Activated T-helper 17 cell treated with anti-CD3 and anti-CD28 coated beads, Interleukin-2, amount 50 U/mL, for 72 hours (primary cell): ENCODE data around the gene GALNT13. TPM values are rescaled to one million over a fixed set of nuclear protein-coding genes. Genes with fewer than 3 reads are reported as not detected.

ENCODE experiments used
- ATAC-seq: fragments of 150-1000 bp; cut with Tn5 transposase; replicated peaks from 2 replicates; pipeline ENCODE4 v1.10.0; 2021; ENCODE audit warnings: mild to moderate bottlenecking, moderate library complexity
- H3K27ac Mint-ChIP-seq: one replicate; pipeline ENCODE4 v1.8.0; 2022; ENCODE audit warnings: mixed read lengths
- H3K27me3 Mint-ChIP-seq: one replicate; pipeline ENCODE4 v1.8.0; 2022; ENCODE audit warnings: mixed read lengths
- H3K36me3 Mint-ChIP-seq: one replicate; pipeline ENCODE4 v1.8.0; 2022; ENCODE audit warnings: low read depth, mild to moderate bottlenecking, mixed read lengths
- H3K4me1 Mint-ChIP-seq: one replicate; pipeline ENCODE4 v1.8.0; 2022; ENCODE audit warnings: mixed read lengths
- H3K4me3 Mint-ChIP-seq: one replicate; pipeline ENCODE4 v1.8.0; 2022; ENCODE audit warnings: mild to moderate bottlenecking, mixed read lengths
- H3K9me3 Mint-ChIP-seq: one replicate; pipeline ENCODE4 v1.8.0; 2022; ENCODE audit warnings: mixed read lengths
- total RNA-seq, 2 donors: library from RNA; stranded (reverse); gene quantifications; one replicate each; pipeline ENCODE4 v1.2.3, GENCODE V29; 2022

GALNT13 gene
- total RNA-seq, 2 donors from 2014 or later = not detected

DNA sequence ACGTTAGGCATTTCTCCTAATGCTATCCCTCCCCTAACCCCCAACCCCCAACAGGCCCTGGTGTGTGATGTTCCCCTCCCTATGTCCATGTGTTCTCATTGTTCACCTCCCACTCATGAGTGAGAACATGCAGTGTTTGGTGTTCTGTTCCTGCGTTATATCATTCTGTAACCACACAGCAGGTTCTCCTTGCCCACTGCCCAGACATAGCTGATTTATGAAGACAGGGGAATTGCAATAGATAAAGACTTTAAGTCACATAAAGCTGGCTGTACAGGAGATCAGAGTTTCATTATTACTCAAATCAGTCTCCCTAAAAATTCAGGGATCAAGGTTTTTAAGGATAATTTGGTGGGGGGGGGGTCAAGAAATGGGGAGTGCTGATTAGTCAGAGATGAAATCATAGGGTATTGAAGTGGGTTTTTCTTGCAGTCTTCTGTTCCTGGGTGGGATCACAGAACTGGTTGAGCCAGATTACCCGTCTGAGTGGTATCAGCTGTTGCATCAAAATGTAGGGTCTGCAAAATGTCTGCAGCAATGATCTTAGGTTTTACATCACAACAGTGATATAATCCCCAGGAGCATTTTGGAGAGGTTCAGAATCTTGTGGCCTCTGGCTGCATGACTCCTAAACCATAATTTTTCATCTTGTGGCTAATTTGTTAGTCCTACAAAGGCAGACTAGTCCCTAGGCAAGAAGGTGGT is 434.7 kb downstream of the GALNT13 start:
- H3K27ac Mint-ChIP-seq = no peak overlapping the region
- no peaks in the 10 kb centered on the region for H3K27me3 Mint-ChIP-seq
- no peak overlapping the region for H3K4me3 Mint-ChIP-seq
- peaks cover 7% of the 10 kb centered on the region for H3K9me3 Mint-ChIP-seq
- H3K36me3 Mint-ChIP-seq = no peaks in the 10 kb centered on the region
- ATAC-seq = no peak
- no peaks in the 10 kb centered on the region for H3K4me1 Mint-ChIP-seq

GRCh38 chr2:154307007-154307406 is 435.3 kb downstream of the GALNT13 start:
- Mint-ChIP-seq H3K36me3 (no peaks in the 10 kb centered on the region), H3K9me3 (peaks cover 7% of the 10 kb centered on the region), H3K27ac (no peak overlapping the region), H3K4me3 (no peak overlapping the region), H3K27me3 (no peaks in the 10 kb centered on the region), H3K4me1 (no peaks in the 10 kb centered on the region)
- no peak for ATAC-seq

- Mint-ChIP-seq H3K4me3 (no peak overlapping the region), H3K27ac (no peak overlapping the region), H3K27me3 (no peaks in the 10 kb centered on the region), H3K9me3 (peaks cover 3% of the 10 kb centered on the region), H3K4me1 (no peaks in the 10 kb centered on the region), H3K36me3 (no peaks in the 10 kb centered on the region)
- no peak for ATAC-seq
These were observed 452.9 kb downstream of the GALNT13 start for GRCh38 chr2:154324601-154325000.

DNA sequence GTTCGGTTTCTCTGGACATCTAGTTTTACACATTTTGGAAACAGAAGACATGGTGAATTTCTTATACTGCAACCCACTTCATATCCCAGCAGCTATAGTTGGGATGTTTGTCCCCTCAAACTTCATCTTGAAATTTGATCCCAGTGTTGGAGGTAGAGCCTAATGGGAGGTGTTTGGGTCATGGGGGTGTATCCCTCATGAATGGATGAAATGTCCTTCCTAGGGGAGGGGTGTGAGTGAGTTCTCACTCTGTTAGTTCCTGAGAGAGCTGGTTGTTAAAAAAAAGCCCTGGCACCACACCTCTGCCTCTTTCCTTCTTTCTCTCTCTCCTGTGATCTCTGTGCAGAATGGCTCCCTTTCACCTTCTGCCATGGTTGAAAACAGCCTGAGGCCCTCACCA is 457.8 kb downstream of the GALNT13 start:
- no peak for ATAC-seq
- Mint-ChIP-seq H3K4me3 (no peak overlapping the region), H3K4me1 (no peaks in the 10 kb centered on the region), H3K27ac (no peak overlapping the region), H3K36me3 (no peaks in the 10 kb centered on the region), H3K27me3 (no peaks in the 10 kb centered on the region), H3K9me3 (peaks cover 3% of the 10 kb centered on the region)

DNA sequence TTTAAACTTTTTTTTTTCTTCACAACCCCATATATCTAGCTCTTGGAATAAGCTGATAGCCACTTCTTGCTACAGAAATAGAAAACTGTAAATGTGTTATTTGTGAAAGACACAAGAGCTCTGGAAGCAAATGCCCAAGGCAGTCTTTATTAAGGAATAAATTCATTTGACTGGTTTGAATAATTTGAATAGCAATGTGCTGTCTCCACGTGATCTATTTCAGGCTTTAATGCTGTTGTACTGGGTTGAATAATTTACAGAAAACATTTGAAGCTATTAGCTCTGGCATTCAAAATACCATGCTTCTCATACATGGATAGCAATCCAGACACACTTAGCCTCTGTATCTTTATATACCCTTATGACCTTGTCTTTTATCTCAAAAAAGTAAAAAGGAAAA is 460.1 kb downstream of the GALNT13 start:
- Mint-ChIP-seq H3K27me3 (no peaks in the 10 kb centered on the region), H3K9me3 (peaks cover 7% of the 10 kb centered on the region), H3K4me1 (no peaks in the 10 kb centered on the region), H3K4me3 (no peak overlapping the region), H3K36me3 (no peaks in the 10 kb centered on the region), H3K27ac (no peak overlapping the region)
- ATAC-seq = no peak

- Mint-ChIP-seq H3K27me3 (no peaks in the 10 kb centered on the region), H3K4me1 (no peaks in the 10 kb centered on the region), H3K9me3 (peaks cover 3% of the 10 kb centered on the region), H3K4me3 (no peak overlapping the region), H3K36me3 (no peaks in the 10 kb centered on the region), H3K27ac (no peak overlapping the region)
- ATAC-seq = no peak
These were observed 464.5 kb downstream of the GALNT13 start for GRCh38 chr2:154336201-154336600.

DNA sequence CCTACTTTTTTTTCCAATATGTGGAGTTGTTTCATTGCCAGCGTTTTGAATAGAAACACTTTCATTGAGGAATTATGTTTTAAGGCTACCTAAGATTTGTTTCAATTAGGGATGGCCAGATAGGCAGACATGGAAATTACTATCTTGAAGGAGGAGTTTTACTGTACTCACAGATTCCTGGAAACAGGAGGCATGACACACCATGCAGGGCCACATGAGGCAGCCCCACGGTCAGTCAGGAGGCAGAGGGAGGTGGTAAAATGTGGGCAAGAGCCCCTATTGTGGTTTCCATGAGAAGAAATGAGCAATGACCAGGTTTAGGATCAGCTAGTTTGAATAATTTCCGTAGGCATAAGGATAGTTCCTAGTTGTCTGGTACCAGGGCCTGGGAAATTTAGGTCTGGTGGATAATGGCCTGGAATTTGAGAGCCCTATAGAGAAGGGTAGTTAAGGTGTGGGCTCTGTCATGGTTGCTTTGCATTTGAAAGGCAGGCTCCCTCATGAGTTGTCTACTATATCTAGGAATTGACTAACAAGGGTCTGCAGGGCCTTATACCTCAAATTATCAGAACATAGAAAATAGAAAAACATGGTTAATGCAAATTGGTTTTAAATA is 466.7 kb downstream of the GALNT13 start:
- no peaks in the 10 kb centered on the region for H3K4me1 Mint-ChIP-seq
- H3K4me3 Mint-ChIP-seq = no peak overlapping the region
- no peaks in the 10 kb centered on the region for H3K36me3 Mint-ChIP-seq
- H3K27me3 Mint-ChIP-seq = no peaks in the 10 kb centered on the region
- H3K27ac Mint-ChIP-seq = no peak overlapping the region
- ATAC-seq = no peak
- H3K9me3 Mint-ChIP-seq = peaks cover 3% of the 10 kb centered on the region

DNA sequence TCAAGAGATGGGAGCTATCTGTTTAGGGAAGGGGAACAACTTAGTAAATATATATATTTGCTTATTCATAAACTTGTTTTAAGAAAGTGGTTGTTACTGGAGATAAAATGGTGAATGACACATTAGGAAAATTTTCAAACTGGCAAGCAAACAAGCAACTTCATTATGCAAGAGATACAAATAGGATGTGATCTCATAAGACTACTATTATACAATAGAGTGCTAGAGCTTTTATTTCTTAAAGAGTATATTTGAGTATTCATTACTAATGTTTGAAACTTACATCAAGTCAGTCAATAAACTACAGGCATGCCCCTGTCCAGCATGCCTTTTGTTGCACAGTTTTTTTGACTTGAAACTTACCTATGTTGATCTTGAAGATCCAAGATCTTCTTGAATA is 471.6 kb downstream of the GALNT13 start:
- Mint-ChIP-seq H3K4me3 (no peak overlapping the region), H3K4me1 (no peaks in the 10 kb centered on the region), H3K36me3 (no peaks in the 10 kb centered on the region), H3K27ac (no peak overlapping the region), H3K9me3 (peaks cover 8% of the 10 kb centered on the region), H3K27me3 (no peaks in the 10 kb centered on the region)
- no peak for ATAC-seq

DNA sequence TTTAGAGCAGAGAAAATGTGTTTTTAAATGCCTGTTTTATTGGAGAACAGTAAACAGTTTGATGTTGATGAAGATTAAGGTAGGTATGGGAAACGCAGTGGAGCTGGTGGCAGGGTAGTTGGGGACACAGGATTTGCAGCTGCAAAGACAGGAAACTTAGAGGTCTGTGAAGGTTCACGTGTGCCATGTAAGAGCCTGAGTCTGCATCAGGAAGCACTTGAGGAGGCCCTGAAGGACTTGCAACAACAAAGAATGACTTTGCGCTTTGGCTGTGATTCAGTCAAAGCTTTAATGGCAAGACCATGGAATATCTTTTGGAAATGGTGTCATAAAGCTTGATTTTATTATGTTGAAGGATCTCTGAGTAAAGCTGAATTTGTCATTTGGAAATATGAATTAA is 479.2 kb downstream of the GALNT13 start:
- Mint-ChIP-seq H3K27ac (no peak overlapping the region), H3K36me3 (no peaks in the 10 kb centered on the region), H3K9me3 (peaks cover 4% of the 10 kb centered on the region), H3K4me1 (no peaks in the 10 kb centered on the region), H3K27me3 (no peaks in the 10 kb centered on the region), H3K4me3 (no peak overlapping the region)
- ATAC-seq = no peak

DNA sequence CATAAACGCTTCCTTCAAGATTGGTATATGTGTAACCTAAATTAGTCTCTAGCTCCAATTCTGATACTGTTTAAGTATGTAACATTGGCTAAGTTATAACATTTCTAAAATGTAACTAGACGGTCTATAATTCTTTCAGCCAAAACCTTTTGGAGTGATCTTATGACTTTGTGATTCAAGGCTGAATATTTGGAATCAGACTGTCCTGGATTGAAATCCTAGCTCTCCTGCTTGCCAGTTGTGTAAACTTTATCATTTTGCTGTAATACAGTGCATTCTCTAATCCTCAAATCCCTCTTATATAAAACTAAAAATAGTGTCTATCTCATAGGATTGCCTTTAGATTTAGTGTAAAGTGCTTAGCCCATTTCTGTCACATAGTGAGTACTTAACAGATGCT is 489.6 kb downstream of the GALNT13 start:
- H3K4me3 Mint-ChIP-seq = no peak overlapping the region
- no peaks in the 10 kb centered on the region for H3K36me3 Mint-ChIP-seq
- no peaks in the 10 kb centered on the region for H3K27me3 Mint-ChIP-seq
- H3K4me1 Mint-ChIP-seq = no peaks in the 10 kb centered on the region
- ATAC-seq = no peak
- no peak overlapping the region for H3K27ac Mint-ChIP-seq
- H3K9me3 Mint-ChIP-seq = peaks cover 5% of the 10 kb centered on the region

DNA sequence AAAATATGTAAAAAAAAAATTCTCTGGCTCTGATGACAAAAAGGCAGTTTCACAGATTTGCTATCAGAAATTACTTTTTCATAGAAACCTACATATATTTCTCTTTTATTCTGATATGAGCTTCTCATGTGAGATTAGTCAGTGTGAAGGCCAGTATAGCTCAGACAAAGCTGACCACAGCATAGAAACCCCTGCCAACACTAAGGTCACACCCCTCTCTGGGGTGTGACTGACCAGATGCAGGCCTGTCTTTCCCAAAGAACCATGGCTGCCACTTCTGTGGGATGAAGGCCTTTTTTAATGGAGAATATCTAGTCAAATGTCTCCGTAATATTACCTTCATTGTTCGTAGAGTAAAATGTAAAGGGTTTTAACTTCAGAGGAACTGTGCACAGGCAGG is 496.4 kb downstream of the GALNT13 start:
- ATAC-seq = no peak
- Mint-ChIP-seq H3K9me3 (peaks cover 14% of the 10 kb centered on the region), H3K27ac (no peak overlapping the region), H3K4me1 (no peaks in the 10 kb centered on the region), H3K36me3 (no peaks in the 10 kb centered on the region), H3K27me3 (no peaks in the 10 kb centered on the region), H3K4me3 (no peak overlapping the region)

DNA sequence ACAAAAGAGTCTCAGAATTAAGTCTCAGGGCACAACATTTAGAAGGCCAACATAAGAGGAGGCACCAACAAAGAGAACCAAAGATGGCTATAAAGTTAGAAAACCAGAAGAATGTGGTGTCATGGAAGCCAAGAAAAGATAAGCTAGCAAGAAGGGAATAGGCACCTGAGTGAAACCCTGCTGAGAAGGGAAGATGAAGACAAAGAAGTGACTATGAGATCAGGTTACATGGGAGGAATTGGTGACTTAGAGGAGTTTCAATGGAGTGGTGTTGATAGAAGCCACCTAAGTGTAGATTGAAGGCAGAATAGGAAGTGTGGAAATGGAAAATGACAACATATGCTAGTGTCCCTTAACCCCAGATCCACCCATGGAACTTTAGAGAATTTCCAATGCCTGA is 499.2 kb downstream of the GALNT13 start:
- no peak for ATAC-seq
- H3K9me3 Mint-ChIP-seq = peaks cover 14% of the 10 kb centered on the region
- H3K36me3 Mint-ChIP-seq = no peaks in the 10 kb centered on the region
- H3K27me3 Mint-ChIP-seq = no peaks in the 10 kb centered on the region
- H3K4me3 Mint-ChIP-seq = no peak overlapping the region
- H3K27ac Mint-ChIP-seq = no peak overlapping the region
- no peaks in the 10 kb centered on the region for H3K4me1 Mint-ChIP-seq

DNA sequence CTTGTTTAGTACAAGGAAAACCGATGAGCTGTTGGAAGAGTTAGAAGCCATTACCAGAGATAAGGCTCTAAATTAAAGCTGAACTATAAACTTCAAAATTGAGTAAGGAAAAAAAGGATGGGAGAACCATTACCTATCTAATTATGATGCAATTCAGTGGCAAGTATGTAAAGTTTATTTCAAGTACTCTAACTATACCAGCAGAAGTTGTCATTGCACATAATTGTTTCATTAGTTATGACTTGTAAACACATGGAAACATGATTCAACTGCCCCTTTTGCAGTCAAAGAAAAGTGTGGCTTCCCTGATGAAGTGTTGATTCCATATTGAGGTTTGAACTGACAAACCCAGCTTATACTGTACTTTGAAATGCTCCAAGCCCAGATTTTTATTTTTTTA is 502.7 kb downstream of the GALNT13 start:
- H3K27ac Mint-ChIP-seq = no peak overlapping the region
- no peak for ATAC-seq
- H3K9me3 Mint-ChIP-seq = peaks cover 9% of the 10 kb centered on the region
- H3K27me3 Mint-ChIP-seq = no peaks in the 10 kb centered on the region
- H3K36me3 Mint-ChIP-seq = no peaks in the 10 kb centered on the region
- no peak overlapping the region for H3K4me3 Mint-ChIP-seq
- no peaks in the 10 kb centered on the region for H3K4me1 Mint-ChIP-seq

DNA sequence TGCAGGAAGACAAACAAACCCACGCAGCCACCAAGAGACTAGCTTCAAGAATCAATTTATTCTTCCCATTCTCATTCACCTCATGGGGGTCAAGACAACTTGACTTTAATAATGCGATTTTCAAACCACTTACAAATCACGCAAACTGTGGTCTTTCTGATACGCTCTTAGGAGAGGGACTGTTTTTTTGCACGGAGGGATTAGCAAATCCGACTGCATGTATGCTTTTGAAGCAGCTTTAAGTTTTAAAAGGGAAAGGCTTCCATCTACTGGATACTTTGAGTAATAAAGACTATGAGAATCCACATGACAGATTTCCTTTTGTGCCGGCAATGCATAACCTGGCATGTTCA is 503.8 kb downstream of the GALNT13 start:
- Mint-ChIP-seq H3K27ac (no peak overlapping the region), H3K36me3 (no peaks in the 10 kb centered on the region), H3K4me3 (no peak overlapping the region), H3K4me1 (no peaks in the 10 kb centered on the region), H3K9me3 (peaks cover 3% of the 10 kb centered on the region), H3K27me3 (no peaks in the 10 kb centered on the region)
- no peak for ATAC-seq

GRCh38 chr2:154381931-154382794 is 510.4 kb downstream of the GALNT13 start:
- H3K27ac Mint-ChIP-seq = no peak overlapping the region
- no peak overlapping the region for H3K4me3 Mint-ChIP-seq
- no peaks in the 10 kb centered on the region for H3K4me1 Mint-ChIP-seq
- H3K9me3 Mint-ChIP-seq = peaks cover 4% of the 10 kb centered on the region
- no peak for ATAC-seq
- no peaks in the 10 kb centered on the region for H3K27me3 Mint-ChIP-seq
- no peaks in the 10 kb centered on the region for H3K36me3 Mint-ChIP-seq
